Hepatocyte (in vitro differentiated cells): Measurements from ENCODE around the gene CDC25C. TPM values are rescaled to one million over a fixed set of nuclear protein-coding genes. Genes with fewer than 3 reads are reported as not detected.
A peak's percentile ranks its signal among the peaks of the same experiment; 100 is the strongest.
"Not testable (repeated sequence)": the region's sequence is repeated elsewhere in the genome, so short reads cannot be mapped to it uniquely, and the experiment has no call there.

Source experiments
- DNase-seq: peaks from one replicate; pipeline ENCODE4 v3.0.0-alpha.2; 2016; ENCODE audit warnings: low spot score
- H2AFZ ChIP-seq: fragments of 200-600 bp; sonication (generic); 2 replicates; pipeline ENCODE4 v1.6.0; 2016; ENCODE audit warnings: antibody characterized with exemption, mild to moderate bottlenecking
- H3K27ac ChIP-seq: fragments of 200-600 bp; sonication (generic); 2 replicates; pipeline ENCODE4 v1.5.1; 2016; ENCODE audit warnings: mild to moderate bottlenecking
- H3K27me3 ChIP-seq: fragments of 200-600 bp; sonication (generic); 2 replicates; pipeline ENCODE4 v1.6.1; 2016
- H3K36me3 ChIP-seq: fragments of 200-600 bp; sonication (generic); replicated peaks from 2 replicates; pipeline ENCODE4 v1.5.1; 2016; ENCODE audit warnings: low read depth; ENCODE audit not compliant: insufficient read depth
- H3K4me1 ChIP-seq: fragments of 200-600 bp; sonication (generic); 2 replicates; pipeline ENCODE4 v1.5.1; 2016; ENCODE audit warnings: mild to moderate bottlenecking, moderate library complexity; ENCODE audit not compliant: insufficient read depth
- H3K4me2 ChIP-seq: fragments of 200-600 bp; sonication (generic); 2 replicates; pipeline ENCODE4 v1.6.0; 2016
- H3K4me3 ChIP-seq: fragments of 200-600 bp; sonication (generic); 2 replicates; pipeline ENCODE4 v1.5.1; 2016; ENCODE audit warnings: mild to moderate bottlenecking
- H3K79me2 ChIP-seq: fragments of 200-600 bp; sonication (generic); 2 replicates; pipeline ENCODE4 v1.6.0; 2017; ENCODE audit warnings: mild to moderate bottlenecking
- H3K9me2 ChIP-seq: fragments of 200-600 bp; sonication (generic); replicated peaks from 2 replicates; pipeline ENCODE4 v1.6.0; 2017; ENCODE audit warnings: mild to moderate bottlenecking; ENCODE audit not compliant: insufficient read depth
- H3K9me3 ChIP-seq: fragments of 200-600 bp; sonication (generic); 2 replicates; pipeline ENCODE4 v1.5.1; 2016; ENCODE audit warnings: low read depth, mild to moderate bottlenecking
- H4K20me1 ChIP-seq: fragments of 200-600 bp; sonication (generic); 2 replicates; pipeline ENCODE4 v1.6.0; 2016; ENCODE audit warnings: mild to moderate bottlenecking; ENCODE audit not compliant: insufficient read depth, poor library complexity, severe bottlenecking
- CTCF ChIP-seq: fragments of 200-600 bp; sonication (generic); IDR thresholded peaks from 2 replicates; pipeline ENCODE4 v1.5.1; 2016; ENCODE audit warnings: antibody characterized with exemption, mild to moderate bottlenecking; ENCODE audit not compliant: poor library complexity
- EZH2 ChIP-seq: fragments of 200-600 bp; sonication (generic); IDR thresholded peaks from 2 replicates; pipeline ENCODE4 v1.6.1; 2016; ENCODE audit warnings: antibody characterized with exemption, mild to moderate bottlenecking, borderline replicate concordance
- EZH2phosphoT487 ChIP-seq: fragments of 200-600 bp; sonication (generic); IDR thresholded peaks from one replicate; pipeline ENCODE4 v1.6.1; 2018; ENCODE audit warnings: antibody characterized with exemption, mild to moderate bottlenecking, low read depth, moderate library complexity; ENCODE audit not compliant: unreplicated experiment, severe bottlenecking
- WGBS: methylation state at CpG from one replicate; pipeline ENCODE4 v1.1.6; 2016; ENCODE audit warnings: low lambda C conversion rate; ENCODE audit errors: missing lambda C conversion rate; 5-methylcytosine and 5-hydroxymethylcytosine counted together
- polyA plus RNA-seq: library from polyadenylated mRNA; unstranded; fragments of >200 nt; fragmentation: Nextera tagmentation; extraction: Ambion mirVana; gene quantifications from 2 replicates; pipeline ENCODE4 v1.2.1, GENCODE V29; 2016
- total RNA-seq: library from RNA; depleted of rRNA; stranded (reverse); fragments of >200 nt; gene quantifications from 2 replicates; pipeline ENCODE4 v1.2.3, GENCODE V29; 2014

Gene CDC25C
- total and polyA plus RNA-seq, 2 experiments from 2014 or later, result 1.6 to 3.7 TPM

GRCh38 chr5:138334867-138335447 lies 3.4 kb upstream of the CDC25C start:
- TF ChIP-seq EZH2phosphoT487 (no peak), EZH2 (no peak), CTCF (no peak)
- peaks cover 7% of the 10 kb centered on the region for H4K20me1 ChIP-seq
- WGBS, result 62% methylated on average over 3 of the region's 3 CpGs
- no peak overlapping the region for H3K27ac ChIP-seq
- no peaks in the 10 kb centered on the region for H3K27me3 ChIP-seq
- no peak for DNase-seq
- peaks cover 18% of the 10 kb centered on the region for H3K79me2 ChIP-seq
- no peak overlapping the region for H2AFZ ChIP-seq
- no peaks in the 10 kb centered on the region for H3K36me3 ChIP-seq
- no peaks in the 10 kb centered on the region for H3K9me2 ChIP-seq
- H3K4me1 ChIP-seq, result peaks cover 10% of the 10 kb centered on the region
- no peak overlapping the region for H3K4me3 ChIP-seq
- no peaks in the 10 kb centered on the region for H3K9me3 ChIP-seq
- no peak overlapping the region for H3K4me2 ChIP-seq

- Histone ChIP-seq H3K4me2 (peak overlapping the region; percentile 79), H3K9me3 (no peaks in the 10 kb centered on the region), H3K9me2 (no peaks in the 10 kb centered on the region), H3K36me3 (no peaks in the 10 kb centered on the region), H4K20me1 (no peaks in the 10 kb centered on the region), H3K27ac (peak overlapping the region; percentile 2), H3K79me2 (no peaks in the 10 kb centered on the region), H2AFZ (peak overlapping the region; percentile 22), H3K27me3 (no peaks in the 10 kb centered on the region), H3K4me1 (peaks cover 3% of the 10 kb centered on the region), H3K4me3 (peak overlapping the region; percentile 19)
- DNase-seq, result no peak
- 5% methylated on average over 12 of the region's 12 CpGs for WGBS
- no peak for TF ChIP-seq EZH2phosphoT487
- no peak for TF ChIP-seq CTCF
- TF ChIP-seq EZH2, result no peak
Measured at GRCh38 chr5:138330813-138331448, 673 bp downstream of the CDC25C start.

- DNase-seq, H3K36me3 ChIP-seq, H3K27ac ChIP-seq, H3K9me2 ChIP-seq, H3K4me3 ChIP-seq, H4K20me1 ChIP-seq, H2AFZ ChIP-seq, H3K27me3 ChIP-seq, H3K4me1 ChIP-seq, H3K4me2 ChIP-seq, H3K79me2 ChIP-seq, H3K9me3 ChIP-seq: not testable (repeated sequence)
- 96% methylated on average over 4 of the region's 4 CpGs for WGBS
Measured at GRCh38 chr5:138318211-138318610, 13.4 kb downstream of the CDC25C start.

GRCh38 chr5:138316355-138316754 lies 15.2 kb downstream of the CDC25C start:
- H3K4me1 ChIP-seq, result no peaks in the 10 kb centered on the region
- H2AFZ ChIP-seq, result no peak overlapping the region
- H3K9me3 ChIP-seq, result no peaks in the 10 kb centered on the region
- no peaks in the 10 kb centered on the region for H3K9me2 ChIP-seq
- no peaks in the 10 kb centered on the region for H3K79me2 ChIP-seq
- H3K27me3 ChIP-seq, result no peaks in the 10 kb centered on the region
- H3K36me3 ChIP-seq, result no peaks in the 10 kb centered on the region
- no peak overlapping the region for H3K27ac ChIP-seq
- 70% methylated on average over 3 of the region's 3 CpGs for WGBS
- DNase-seq, result no peak
- no peak overlapping the region for H3K4me3 ChIP-seq
- H3K4me2 ChIP-seq, result no peak overlapping the region
- TF ChIP-seq CTCF, result no peak
- no peak for TF ChIP-seq EZH2phosphoT487
- no peak for TF ChIP-seq EZH2
- H4K20me1 ChIP-seq, result no peaks in the 10 kb centered on the region
